NK-92 treated with Interleukin-12 subunit alpha and Interleukin-12 subunit beta, amount 100 ng/mL, for 24 hours (cell line): ENCODE results near the gene RBFOX2.
"Not testable (repeated sequence)": the region's sequence is repeated elsewhere in the genome, so short reads cannot be mapped to it uniquely, and the experiment has no call there.

Source experiments
- DNase-seq: peaks from one replicate; lab custom pipeline; 2025; lab: John Stamatoyannopoulos, UW

Gene RBFOX2

GRCh38 chr22:36008565-36008964, 20.1 kb downstream of the RBFOX2 start:
- DNase-seq: no peak

DNA sequence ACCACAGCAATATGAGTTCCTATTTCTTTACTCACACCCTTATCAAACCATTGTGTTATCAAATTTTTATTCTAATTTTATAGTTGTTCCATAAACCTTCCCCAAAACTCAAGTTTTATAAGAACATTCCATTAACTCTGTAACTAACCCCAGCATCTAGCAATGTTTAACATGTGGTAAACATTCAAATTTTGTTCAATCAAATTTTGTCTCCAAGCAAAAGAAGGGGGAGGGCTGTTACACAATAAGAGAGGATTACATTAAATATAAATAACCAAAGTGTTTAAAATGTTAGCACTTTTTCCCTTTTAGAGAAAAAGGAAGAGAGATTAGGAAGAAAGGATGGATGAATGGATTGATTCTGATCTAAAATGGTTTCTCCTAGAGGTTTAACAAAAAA, 20.5 kb downstream of the RBFOX2 start:
- DNase-seq: no peak

- DNase-seq: no peak
These were observed 24.5 kb downstream of the RBFOX2 start for GRCh38 chr22:36003972-36004674.

GRCh38 chr22:36002718-36003260, 25.8 kb downstream of the RBFOX2 start:
- DNase-seq: no peak

GRCh38 chr22:36002084-36002483, 26.5 kb downstream of the RBFOX2 start:
- no peak for DNase-seq

- DNase-seq: no peak
These were observed 29.9 kb downstream of the RBFOX2 start for GRCh38 chr22:35998748-35999147.

DNA sequence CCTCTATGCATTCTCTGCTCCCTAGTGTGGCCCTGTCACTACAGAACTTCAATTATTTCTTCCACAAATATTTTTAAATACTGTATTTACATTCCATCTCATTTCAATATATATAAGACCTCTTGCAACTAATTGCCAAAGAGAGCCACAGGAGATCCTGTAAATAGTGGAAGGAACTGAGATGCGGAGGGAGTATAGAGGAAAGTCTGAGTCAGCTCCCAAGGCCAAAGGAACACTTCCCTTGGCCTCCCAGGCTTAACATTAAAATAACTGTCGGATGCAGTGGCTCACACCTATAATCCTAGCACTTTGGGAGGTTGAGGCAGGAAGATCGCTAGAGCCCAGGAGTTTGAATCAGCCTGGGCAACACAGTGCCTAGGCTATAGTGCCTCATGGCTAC, 31.2 kb downstream of the RBFOX2 start:
- DNase-seq: no peak

DNA sequence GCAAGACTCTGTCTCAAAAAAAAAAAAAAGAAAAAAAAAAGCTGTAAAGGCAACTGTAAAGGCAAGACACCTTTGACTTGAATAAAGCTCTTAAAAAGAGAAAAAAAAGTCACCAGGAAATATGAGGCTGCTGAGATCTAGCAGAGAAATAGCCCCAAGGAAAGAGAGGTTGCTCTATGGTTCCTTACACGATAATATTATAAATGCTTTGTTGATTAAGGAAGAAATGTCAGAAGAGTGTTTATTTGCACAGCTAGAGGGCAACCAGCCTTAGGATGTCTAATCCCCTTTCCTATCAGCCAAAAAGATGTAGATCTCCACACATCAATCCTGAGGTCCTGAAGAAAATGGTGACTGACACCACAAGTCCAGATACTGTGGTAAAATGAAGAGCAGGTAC, 32.0 kb downstream of the RBFOX2 start:
- DNase-seq: no peak

GRCh38 chr22:35995772-35996171, 32.9 kb downstream of the RBFOX2 start:
- DNase-seq: no peak

DNA sequence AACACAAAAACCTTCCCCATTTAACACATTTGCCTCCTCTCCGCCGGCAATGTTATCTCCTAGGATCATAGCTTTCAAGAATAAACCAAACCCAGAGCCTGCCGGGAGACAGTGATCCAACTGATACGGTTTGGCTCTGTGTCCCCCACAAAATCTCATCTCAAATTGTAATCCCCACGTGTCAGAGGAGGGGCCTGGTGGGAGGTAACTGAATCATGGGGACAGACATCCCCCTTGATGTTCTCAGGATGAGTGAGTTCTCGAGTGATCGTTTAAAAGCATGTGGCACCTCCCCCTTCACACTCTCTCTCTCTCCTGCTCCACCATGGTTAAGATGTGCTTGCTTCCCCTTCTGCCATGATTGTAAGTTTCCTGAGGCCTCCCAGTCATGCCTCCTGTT, 33.3 kb downstream of the RBFOX2 start:
- no peak for DNase-seq

- DNase-seq: not testable (repeated sequence)
These were observed 34.9 kb downstream of the RBFOX2 start for GRCh38 chr22:35993727-35994126.

- DNase-seq: no peak
These were observed 35.4 kb downstream of the RBFOX2 start for GRCh38 chr22:35993048-35993714.

DNA sequence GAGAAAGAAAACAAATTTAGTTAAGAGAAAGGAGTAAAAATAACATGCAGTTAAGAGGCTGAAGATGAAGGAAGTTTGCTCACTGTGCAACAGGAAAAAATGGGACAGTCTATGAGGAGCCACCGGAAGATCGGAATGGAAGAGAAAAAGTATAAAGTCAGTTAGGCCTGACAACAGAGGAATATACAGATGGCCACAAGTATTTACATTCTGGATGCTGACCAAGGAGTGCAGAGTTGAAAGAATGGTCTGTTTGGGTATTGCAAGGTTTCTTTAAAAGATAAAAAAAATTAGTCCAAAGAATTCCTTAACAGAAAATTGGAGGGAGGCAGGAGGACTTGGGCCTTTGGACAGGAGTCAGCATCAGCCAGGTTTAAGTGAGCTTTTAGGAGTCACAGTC, 37.5 kb downstream of the RBFOX2 start:
- DNase-seq: no peak

GRCh38 chr22:35988030-35988429, 40.6 kb downstream of the RBFOX2 start:
- no peak for DNase-seq

GRCh38 chr22:35987487-35987886, 41.1 kb downstream of the RBFOX2 start:
- no peak for DNase-seq

DNA sequence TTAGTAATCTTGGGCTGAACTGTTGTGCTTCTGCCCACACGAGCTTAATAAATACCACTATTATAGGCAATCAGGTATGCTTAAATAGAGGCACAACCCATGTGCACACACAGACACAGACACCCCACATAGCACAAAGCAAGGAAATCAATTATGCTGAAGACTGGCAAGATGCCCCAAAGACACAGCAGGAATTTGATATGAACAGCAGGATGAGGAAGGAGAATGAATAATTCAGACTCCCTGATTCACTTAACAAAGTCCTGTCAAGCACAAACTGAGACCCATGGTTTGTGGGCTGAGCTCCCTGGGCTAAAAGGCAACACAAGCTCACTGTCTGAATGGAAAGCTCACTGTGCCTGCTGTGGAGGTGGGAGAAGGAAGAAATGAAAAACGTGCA, 42.5 kb downstream of the RBFOX2 start:
- no peak for DNase-seq

- DNase-seq: no peak
These were observed 43.3 kb downstream of the RBFOX2 start for GRCh38 chr22:35985371-35985770.

DNA sequence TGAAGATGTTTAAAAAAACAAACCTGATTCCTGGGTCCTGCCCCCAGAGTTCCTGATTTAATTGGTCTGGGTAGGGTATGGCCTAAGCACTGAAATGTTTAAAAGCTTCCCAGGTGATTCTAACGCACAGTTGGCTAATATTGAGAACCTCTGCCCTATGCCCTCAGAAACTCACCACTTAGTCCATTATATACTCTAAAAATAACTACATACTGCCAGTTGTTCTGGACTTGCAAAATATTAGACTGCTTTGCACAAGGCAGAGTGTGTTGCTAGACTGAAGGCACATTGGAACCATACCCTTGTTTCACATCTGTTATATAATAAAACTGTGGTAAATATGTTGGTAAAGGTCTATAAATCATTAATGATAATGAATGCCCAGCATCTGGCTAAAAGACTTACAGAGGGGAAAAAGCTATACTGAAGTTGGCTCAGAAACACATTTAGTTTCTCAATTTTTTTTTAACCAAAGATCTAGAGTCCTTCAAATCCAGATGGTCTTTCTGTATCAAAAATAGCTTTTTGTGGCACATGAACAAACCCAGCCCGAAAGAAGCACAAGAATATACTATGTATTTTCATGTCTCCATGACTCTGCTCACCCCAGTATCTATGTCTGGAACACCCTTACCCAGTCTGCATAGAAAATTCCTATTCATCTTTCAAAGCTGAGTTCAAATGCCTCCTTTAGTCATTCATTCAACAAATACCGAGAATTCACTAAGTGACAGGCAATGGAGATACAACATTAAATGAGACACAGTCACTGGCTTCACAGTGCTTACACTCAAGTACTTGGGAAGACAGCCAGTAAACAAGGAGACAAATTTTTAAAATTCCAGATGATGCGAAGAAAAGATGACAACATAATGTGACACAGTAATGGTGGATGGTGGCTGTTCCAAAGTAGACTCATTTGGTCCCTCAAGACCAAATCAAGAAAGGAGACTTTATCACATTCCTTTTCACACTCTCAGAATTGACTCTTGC, 44.1 kb downstream of the RBFOX2 start:
- no peak for DNase-seq

- no peak for DNase-seq
These were observed 46.7 kb downstream of the RBFOX2 start for GRCh38 chr22:35981900-35982299.

DNA sequence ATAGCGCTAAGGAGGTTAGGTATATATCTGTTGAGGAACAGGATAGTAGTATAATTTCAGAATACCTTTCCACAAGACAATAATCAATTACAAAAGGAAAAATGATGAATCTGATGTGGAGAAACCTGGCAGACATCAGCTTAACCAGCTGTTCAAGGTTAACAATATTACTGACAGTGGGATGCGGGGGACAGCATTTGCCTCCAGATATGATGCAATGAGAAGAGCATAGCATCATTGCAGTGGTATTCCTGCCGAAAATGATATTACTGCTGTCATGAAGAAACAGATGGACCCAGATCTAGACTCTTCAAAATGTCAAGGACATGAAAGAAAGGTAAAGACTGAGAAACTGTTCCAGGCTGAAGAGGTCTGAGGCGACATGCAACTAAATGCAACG, 49.7 kb downstream of the RBFOX2 start:
- no peak for DNase-seq

DNA sequence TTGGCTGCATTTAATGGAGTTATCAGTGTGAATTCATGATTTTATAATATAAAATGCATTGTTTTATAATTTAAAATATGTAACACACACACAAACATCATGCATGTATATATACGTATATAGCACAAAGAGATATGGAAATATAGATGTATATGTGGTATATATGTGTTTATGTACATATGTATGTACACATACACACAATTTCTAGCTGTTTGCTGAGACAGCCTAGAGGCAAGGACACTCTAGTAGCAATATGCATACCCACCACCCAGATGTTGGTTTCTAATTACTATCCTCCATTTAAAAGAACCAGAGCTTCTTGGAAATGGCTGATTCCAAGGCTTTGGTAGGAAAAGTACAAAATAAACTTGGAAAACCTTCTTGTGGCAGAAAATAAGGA, 50.4 kb downstream of the RBFOX2 start:
- DNase-seq: no peak

DNA sequence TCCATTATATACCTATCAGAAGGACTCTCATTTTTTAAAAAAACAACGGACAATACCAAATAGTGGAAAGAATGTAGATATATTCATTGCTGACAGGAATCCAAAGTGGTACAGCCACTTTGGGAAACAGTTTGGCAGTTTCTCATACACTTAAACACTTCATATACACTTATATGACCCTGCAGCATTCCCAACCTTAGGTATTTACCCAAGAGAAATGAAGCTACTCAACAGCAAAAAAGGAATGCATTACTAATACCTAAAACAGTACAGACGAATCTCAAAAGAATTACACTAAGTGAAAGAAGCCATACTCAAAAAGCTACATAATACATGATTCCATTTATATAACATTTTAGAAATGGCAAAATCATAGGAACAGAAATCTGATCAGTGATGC, 51.5 kb downstream of the RBFOX2 start:
- DNase-seq: no peak
